ENCODE data around the gene NEGR1.

- TF ChIP-seq CTCF (IDR thresholded peaks at IDR 0.05): no peak
- TF ChIP-seq POLR2A (IDR thresholded peaks at IDR 0.05): no peak
Measured at GRCh38 chr1:72182859-72183258, 99.5 kb downstream of the NEGR1 start.

All from stomach (tissue), 4 donors.